ENCODE data around the gene ZNF366.

The ZNF366 gene

DNA sequence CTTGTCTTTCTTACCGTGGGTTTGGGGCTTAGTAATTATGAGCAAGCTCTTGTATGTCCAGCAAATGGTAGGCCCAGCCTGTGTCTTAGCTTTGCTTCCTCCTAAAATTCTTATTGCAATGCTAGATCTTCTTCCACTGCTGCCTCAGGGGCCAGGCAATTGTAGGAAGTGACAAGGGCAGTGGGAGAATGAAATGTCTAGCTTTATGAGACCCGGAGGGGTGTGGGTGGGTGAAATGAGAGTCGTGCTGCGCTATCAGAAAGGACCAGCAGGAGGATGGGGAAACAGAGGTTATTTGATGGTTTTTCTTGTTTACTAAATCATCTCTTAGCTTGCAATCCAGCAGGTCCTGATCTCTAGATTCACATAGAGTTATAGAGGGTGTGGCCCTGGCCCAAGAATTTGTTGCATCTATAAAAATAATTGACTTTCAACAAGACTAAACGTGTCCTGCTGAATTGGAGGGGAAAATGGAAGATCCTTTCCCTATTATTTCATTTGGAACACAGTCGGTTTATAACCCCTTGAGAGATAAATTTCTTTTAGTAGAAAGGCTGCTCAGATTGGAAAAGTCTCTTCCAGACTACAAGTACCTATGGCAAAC is 43.7 kb downstream of the ZNF366 start:
- no peak for DNase-seq

DNA sequence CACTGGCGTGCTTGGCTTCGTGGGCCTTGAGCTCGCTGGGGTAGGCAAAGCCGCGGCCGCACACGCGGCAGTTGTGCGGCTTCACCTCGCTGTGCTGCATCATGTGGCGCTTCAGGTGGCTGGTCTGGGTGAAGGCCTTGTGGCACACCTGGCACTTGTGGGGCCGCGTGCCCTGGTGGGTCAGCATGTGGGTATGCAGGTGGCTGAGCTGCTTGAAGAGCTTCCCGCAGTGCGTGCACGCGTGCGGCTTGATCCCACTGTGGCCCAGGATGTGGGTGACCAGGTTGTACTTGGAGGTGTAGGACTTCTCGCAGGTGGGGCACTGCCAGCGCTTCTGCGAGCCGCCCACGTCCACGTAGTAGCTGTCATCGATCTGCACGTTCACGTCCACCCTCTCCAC is 46.8 kb downstream of the ZNF366 start:
- no peak for DNase-seq

DNA sequence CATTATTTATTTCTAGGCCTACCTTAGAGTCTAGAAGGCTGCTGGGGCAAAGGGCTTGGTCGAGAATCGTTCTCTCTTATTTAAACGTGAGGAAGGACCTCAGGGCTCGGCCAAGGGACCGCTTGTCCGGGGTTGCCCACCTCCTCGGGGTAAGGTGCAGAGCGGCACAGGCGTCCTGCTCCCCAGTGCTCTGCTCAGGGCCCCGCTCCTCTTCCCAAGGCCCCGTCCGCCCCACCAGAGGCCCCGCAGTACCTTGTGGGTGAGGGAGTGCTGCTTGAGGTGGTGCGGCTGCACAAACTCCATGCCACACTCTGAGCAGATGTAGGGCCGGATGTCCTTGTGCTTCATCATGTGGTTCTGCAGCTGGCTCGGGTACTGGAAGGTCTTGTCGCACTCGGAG is 47.3 kb downstream of the ZNF366 start:
- DNase-seq, result no peak

DNA sequence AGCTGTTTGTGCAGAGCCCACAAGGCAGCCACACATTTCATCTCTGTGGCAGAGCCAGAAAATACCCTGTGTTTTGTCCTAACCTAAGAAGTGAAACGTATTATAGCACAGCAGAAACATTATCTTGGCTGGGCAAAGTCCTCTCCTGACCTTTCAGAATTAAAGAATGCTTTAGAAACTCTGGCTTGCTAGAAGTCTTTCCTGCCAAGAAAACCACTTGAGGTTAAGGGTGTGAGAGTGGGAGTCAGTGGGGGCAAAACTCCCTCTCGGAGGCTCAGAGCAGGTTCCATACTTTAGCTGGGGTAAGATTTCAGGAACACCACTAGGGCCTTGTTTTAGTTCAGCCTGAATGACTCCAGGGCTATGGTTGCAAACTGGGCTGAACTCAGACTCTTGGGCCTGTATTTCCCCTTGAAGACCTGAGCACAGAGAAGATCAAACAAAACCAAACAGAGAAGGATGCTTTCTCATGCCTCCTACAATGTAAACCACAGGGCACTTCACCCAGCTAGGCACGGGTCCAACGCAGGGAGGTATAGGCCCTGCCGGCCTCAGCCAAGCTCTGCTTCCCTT is 48.0 kb downstream of the ZNF366 start:
- no peak for DNase-seq

DNA sequence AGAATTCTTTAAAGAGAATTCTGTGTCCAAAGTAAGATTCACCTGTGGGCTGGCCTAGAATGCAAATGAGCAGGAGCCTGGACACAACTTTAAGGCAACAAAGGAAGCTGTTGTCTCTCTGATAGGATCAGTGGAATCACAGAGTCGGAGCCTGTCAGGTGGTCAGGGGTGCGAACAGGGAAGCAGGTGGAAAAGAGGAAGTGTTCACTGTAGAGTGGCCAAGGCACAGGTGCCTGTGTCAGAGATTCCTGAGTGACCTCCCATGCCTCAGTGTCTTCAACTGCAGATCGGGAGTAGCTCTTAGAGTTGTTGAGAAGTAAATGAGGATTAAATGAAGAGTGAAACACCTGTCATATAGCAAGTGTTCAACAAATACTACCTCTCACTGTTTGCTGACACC is 48.8 kb downstream of the ZNF366 start:
- no peak for DNase-seq

DNA sequence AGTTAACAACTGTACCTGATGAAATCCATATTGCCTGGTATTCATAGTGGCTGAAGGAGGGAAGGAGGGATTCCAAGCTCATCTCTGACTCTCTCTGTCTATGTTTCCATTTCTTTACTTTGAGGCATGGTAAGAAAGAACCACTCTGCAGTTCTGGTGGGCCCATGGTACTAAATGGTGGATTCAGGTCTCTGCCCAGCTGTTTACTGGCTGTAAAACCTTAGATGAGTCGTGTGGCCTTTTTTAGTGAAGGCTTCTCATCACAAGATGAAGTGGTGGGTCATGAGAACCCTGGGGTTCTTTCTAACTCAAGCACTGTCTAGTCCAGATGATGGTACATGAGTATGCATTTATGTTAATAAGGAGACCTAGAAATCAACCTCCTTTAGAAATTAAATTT is 49.7 kb downstream of the ZNF366 start:
- no peak for DNase-seq

DNA sequence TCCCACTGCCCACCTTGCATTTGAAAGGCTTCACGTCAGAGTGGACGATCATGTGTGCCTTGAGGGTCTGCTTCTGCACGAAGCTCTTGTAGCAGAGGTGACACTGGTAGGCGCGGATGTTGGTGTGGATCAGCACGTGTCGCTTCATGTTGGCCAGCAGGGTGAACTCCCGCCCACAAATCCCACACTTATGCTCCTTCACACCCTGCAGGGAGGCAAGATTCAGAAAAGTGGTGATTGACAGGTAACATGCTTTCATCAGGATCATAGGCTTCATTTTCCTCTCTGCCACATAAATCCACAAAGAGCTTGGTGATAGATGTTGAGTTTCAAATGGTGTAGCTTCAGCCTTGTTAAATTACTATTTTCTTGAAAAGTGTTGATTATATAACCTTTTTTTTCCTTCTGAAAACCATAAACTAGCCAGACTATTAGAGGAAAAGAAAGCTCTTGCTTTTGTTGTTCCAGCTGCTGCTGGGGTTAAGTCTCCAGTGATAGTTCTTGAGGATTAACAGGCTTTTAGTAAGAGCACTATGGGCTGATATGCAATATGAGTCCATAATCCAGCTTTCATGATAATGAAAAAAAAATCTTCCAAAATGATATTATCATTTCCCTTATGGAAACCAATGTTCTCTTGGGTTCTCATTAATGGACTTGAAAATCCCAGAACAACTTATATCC is 50.7 kb downstream of the ZNF366 start:
- no peak for DNase-seq

DNA sequence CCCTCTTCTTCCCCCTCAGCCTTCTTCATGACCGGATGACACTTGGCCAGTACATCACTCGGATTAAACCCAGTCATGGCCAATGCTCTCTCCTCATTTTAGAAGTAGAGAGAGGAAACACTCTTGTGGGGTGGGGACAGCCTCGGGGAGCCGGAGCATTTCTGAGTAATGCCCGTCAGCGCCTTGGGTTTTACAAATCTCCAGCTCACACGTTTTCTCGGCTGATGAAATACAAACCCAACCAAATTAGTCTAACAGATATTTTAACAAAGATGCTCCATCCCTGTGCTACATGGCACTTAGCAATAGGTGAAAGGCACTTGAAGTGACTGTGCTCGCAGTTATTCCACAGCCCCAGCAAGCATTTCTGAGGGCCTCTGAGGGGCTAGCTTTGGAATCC is 51.7 kb downstream of the ZNF366 start:
- DNase-seq, result no peak

DNA sequence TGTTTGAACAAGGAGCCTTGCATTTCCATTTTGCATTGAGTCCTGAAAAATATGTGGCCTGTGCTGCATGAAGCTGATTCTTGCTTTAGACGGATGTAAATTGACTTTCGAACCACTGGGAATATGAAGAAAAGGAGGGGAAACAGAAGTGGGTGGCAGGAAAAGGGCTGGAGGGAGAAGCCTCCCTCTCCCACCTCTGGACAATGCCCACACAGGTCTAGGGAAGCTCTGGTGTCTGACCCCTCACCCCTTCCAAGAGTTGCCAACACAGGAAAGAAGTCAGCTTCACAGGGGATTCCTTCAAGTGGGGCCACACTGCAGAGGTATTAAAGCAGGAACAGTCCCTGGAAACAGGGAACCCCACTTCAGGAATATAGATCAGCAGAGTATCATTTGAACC is 52.2 kb downstream of the ZNF366 start:
- no peak for DNase-seq

DNA sequence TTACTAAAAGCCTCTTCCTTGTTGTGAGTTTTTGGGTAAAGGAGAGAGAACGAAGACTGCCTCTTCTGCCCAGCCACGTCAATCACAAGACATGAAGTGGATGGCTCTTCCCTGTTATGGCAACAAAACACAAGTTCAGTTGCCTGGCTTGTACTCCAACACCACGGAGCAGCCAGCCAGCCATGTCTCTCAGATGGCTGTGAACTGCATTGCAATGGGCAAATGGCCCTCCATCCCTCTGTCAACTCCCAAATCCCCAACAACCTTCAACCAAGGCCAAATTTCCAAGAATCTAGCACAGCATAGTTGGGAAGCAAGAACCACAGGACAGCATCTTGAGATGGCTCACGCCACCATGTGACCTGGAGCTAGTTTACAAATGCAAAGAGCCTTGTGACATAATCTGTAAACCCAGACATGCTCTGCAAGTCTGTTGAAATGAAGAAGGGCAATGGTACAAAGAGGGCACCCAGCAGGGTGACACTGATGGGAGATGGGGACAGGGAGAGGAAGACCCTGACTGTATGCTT is 53.9 kb downstream of the ZNF366 start:
- DNase-seq, result no peak

DNA sequence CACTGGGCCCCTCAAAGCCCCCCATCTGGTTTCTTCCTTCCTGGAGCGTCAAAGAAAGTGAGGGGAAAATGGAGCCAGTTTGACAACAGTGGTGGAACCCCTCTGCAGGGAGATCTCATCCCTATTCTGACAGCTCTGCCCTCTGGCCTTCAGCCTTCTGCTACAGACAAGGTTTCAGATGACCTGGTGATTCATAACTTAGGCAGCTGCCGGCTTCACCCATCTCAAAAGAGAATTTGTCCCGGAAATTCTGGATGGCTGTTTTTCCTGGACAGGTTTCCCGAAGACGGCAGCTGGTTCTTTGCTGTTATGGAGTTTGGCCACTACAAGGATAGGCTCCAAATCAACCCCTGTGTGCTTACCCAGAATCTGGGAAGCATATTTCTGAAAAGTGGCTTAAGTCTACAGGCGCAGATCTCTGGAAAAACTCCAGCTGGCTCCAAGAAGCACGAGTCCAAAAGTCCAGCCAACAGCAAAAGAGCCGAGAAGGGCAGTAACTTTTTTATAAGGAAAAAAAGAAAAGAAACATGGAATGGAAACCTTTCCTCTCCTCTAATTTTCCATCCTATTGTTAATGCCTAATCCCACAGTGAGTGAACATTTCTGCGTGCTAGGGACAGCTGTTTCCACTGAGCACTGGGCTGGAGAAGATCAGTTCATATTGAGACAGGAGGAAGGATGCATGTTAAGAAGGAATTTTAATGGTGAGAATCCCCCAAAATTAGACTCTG is 54.5 kb downstream of the ZNF366 start:
- no peak for DNase-seq

DNA sequence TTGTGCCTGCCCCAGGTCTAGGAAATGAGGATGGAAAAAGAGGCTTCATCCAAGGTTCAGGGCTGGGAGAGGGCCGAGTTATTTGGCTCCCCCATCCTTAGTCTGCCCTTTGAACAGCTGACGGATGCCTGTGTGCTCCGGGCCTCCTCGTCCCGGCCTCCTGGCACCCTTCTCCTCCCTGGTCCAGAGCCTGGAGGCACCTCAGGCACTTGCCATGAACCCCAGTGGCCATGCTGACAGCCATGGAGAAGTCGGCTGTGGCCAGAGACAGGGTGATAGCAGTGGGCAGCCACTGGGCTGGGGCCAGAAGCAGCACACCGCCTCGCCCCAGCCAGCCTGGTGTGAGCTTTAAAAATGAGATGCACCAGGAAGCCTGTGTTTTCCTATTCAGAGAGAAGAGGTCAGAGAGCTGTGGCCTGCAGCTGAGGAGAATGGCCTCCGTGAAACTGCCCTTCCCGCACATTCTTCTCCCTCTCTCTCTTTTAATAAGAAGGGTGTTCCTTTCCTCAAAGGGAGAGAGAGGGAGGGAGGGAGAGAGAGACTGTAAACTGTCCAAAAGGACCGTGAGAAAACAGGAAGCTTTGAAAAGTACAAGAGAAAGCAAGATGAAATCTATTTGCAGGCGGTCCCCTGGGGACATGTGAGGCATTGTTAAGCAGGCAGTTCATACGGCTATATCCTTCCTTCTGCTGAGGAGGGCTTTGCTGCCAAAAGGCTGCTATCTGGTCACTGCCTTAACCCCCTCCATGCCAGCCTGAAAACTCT is 55.3 kb downstream of the ZNF366 start:
- no peak for DNase-seq

DNA sequence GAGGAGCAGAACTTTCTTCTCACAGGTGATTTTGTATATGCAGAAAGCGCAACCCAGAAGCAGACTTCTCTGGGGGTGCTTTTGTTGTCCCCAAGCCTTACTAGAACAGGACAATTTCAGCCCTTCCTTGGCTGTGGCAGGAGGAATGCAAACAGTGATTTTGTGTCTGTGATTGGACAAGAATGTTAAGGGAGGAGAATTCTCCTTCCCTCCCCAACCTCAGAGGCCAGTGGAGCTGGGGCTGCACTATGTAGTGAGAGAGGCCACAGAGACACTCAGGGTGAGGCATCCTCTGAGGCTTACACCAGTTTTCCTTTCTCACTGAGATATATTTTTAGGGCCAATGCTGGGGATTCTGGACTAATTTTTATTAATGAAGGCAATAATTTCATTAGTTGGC is 58.8 kb downstream of the ZNF366 start:
- no peak for DNase-seq

DNA sequence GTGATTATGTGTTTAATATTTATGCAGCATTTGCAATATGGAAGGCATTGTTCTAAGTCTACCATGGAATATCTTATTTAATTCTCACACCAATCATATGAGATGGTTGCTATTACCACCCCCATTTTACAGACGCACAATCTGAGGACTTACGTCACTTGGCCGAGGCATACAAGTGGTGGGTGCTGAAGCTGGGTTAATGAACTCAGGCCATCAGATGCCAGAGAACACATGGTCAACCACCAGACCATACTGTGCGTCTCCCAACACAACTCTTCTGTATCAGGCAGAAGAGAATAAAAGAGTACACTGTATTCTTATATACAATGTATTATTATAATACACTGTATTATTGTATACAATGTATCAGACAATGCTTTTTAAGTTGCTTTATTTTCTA is 59.5 kb downstream of the ZNF366 start:
- no peak for DNase-seq

DNA sequence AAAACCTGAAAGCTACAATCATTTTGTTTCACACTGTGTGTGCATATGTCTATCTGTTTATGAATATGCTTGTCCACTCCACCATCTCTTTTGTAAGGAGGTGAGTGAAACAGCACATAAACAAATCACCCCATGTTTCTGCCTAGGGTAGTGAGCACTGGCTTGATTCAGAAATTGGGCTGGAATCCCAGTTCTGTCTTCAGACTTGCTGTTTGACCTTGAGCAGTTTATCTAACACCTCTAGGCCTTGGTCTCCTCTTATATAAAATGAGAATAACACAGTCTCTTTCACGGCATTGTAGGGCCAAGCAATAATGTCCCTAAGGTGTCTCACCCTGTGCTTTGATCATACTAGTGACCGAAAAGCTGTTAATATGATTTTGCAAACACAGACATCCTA is 61.2 kb downstream of the ZNF366 start:
- DNase-seq, result no peak

DNA sequence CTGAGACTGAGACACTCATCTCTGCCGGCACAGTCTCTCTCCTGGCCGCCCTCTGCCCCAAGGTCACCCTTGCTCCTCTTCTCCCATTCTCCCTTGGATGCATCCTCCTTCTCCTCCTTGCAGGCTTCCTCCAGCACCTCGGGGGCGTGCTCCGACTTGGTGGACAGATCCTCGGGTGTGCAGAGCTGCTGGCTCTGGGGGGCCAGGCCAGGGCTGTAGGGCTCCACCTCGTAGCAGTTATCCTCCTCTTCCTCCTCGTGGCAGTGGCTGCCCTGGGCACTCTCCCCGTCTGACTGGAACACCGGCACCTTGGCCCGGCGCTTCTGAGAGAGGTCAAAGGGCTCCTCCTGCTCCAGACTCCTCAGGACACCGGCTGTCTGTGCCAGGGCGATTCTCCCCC is 63.3 kb downstream of the ZNF366 start:
- no peak for DNase-seq

DNA sequence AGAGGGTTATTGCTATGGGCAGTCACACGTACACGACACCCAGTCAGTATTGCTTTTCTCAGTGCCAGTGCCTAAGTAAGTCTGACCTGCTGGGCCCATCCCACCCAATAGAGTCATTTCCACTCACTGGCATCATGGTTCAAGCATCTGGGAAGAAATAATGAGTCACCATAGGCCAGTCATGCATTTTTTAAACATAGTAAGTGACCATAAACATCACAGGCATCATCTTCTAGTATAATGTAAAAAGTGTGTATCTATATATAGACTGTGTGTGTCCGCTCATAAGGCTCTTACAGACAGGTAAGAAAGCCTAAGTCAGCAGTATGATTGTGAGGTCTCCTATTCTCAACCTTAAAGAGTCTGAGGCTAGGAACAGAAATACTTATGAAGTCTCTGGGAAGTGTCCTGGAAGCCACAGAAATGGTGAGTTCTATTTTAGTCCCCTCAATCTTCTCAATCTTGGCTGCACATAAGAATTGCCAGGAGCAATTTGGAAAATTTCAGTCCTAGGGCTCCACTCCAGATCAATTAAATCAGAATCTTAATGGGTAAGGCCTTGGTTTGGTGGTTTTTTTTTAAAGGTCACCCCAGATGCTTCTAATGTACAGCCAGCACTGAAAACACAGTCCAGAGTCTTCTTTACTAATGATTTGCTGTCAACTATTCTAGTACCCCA is 65.2 kb downstream of the ZNF366 start:
- no peak for DNase-seq

DNA sequence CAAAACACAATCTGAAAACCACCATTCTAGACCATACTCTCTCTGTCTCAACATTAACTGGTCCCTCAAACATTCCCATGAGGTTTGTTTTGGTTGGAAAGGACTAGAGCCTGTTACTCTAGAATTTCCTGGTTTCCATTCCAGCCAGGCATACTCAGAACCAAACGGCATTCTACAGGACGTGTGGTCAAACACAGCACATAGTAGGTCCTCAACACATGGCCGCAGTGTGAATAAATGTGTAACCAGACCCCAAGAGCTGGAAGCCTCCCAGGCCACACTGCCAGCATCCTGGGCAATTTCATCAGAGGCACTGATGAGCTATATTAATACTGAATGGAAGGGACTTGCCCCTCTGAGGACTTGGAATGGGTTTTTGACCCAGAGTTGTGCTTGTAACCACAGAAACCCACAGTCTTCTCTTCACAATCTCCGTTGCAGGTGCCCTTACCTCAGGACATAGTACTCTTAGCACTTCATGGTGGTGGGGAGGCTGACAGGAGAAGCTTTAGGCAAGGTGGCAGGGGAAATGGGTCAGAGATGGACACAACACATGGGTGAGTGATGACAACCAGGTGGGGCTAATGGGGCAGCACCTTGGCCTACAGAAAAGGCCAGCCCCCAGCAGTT is 66.0 kb downstream of the ZNF366 start:
- no peak for DNase-seq

DNA sequence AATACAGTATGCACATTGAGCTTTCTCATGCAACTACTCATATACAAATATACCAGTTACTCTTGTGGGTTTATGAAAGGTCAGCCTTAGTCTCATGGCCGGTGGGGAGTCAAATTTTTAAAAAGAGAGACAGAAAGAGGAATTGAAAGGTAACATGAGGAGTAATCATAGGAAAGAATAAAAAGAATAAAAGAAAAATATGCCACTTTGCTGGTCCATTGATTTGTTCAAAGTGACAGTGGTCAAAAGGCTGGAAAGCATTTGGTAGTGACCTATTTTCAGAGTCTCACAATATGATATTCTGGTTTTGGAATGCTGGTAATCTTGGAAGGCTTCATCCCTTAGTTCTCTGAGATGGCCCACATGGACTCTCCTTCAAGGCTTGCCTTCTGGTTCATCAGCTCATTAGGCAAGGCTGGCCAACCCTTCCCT is 67.0 kb downstream of the ZNF366 start:
- no peak for DNase-seq

DNA sequence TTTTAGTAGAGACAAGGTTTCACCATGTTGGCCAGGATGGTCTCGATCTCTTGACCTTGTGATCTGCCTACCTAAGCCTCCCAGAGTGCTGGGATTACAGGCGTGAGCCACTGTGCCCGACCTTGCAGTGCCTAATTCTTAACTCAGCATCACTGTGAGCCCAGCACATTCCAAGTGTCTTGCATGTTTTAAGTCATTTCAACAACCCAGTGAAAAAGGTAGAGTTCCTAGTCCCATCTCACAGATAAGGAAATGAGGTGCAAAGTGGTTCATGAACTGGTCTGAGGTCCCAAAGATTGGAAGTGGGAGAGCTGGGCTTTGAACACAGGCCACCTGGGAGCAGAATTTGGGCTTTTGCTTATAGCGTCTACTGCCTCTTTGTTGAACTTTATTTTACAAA is 68.0 kb downstream of the ZNF366 start:
- no peak for DNase-seq

DNA sequence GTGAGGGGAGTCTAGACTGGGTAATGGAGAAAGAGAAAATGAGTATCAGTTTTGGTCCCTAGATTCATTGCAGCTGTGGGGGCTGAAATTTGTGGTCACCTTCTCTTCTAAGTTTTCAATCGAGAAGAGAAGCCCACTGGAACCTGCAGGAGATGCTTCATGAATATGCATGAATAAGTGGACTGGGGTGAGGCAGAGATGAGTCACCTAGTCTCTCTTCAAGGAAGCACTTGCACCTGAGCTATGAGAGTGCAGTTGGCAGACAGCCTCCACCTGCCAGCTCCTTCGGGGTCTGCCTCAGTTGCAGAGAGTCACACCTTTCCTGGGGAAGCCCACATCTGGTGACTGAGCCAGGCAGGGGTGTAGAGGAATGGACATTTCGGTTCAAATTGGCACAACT is 69.1 kb downstream of the ZNF366 start:
- no peak for DNase-seq
